ENCODE results near the gene PRKCI.

GRCh38 chr3:170274641-170275040, 52.4 kb downstream of the PRKCI start:
- TF ChIP-seq FOXA1 (IDR thresholded peaks at IDR 0.05) (no peak), FOXM1 (IDR thresholded peaks at IDR 0.05; ENCODE audit: borderline replicate concordance) (no peak), FOXK2 (IDR thresholded peaks at IDR 0.05) (no peak), SP1 (IDR thresholded peaks at IDR 0.05) (no peak), SUZ12 (IDR thresholded peaks at IDR 0.05) (no peak)
